GM12878 (cell line): ENCODE data around the gene DPH6. TPM values are rescaled to one million over a fixed set of nuclear protein-coding genes. Genes with fewer than 3 reads are reported as not detected.

Experiments used
- ATAC-seq: fragments of 200-7000 bp; cut with Tn5 transposase; 3 replicates; pipeline ENCODE4 v1.9.1; 2020; ENCODE audit warnings: mild to moderate bottlenecking, moderate library complexity
- BruUV-seq: library from RNA; stranded (reverse); fragments of 400-500 nt; replicated peaks from 2 replicates; lab custom pipeline; 2021; lab: Mats Ljungman, UMichigan
- CTCF ChIA-PET: fragments of 300-600 bp; sonication (Branson Sonifier 250); formaldehyde crosslinking; extraction: SDS; loops from one replicate; lab custom pipeline; 2021; ENCODE audit warnings: inconsistent platforms; lab: Yijun Ruan, JAX
- POLR2A ChIA-PET: fragments of 350-600 bp; formaldehyde crosslinking; extraction: SDS; loops from one replicate; lab custom pipeline; 2021; ENCODE audit warnings: inconsistent platforms; lab: Charles Lee
- RAD21 ChIA-PET: fragments of 300-600 bp; sonication (Branson Sonifier 250); formaldehyde crosslinking; loops from one replicate; lab custom pipeline; 2023; ENCODE audit warnings: antibody characterized with exemption; ENCODE audit not compliant: unreplicated experiment; lab: Charles Lee
- SMC1A ChIA-PET: fragments of 300-600 bp; sonication (Branson Sonifier 250); formaldehyde crosslinking; loops from one replicate; lab custom pipeline; 2023; ENCODE audit not compliant: unreplicated experiment, uncharacterized antibody; lab: Charles Lee
- DNase-seq: peaks from one replicate; pipeline ENCODE4 v3.0.0-alpha.2; 2011; ENCODE audit warnings: low read depth, low spot score
- FAIRE-seq: peaks from 3 replicates; lab custom pipeline; 2011; peaks lifted over from hg19 to GRCh38; lab: Jason Lieb, UNC
- H2AFZ ChIP-seq: 2 replicates; pipeline ENCODE4 v1.6.0; 2011; ENCODE audit warnings: low read depth, low read length, control low read depth; ENCODE audit not compliant: control insufficient read depth
- H3K27ac ChIP-seq: 2 replicates; pipeline ENCODE4 v1.5.1; 2011; ENCODE audit warnings: control low read depth; ENCODE audit not compliant: control insufficient read depth, insufficient read depth
- H3K27me3 ChIP-seq, 2 experiments: replicated peaks in 1 of 2; 2 replicates each; pipeline versions ENCODE4 v1.6.0 to v1.6.1; 2011; ENCODE audit warnings: low read length in 1 of 2; ENCODE audit not compliant: control insufficient read depth in 2 of 2, insufficient read depth in 2 of 2
- H3K36me3 ChIP-seq, 2 experiments: 2 replicates each; pipeline ENCODE4 v1.5.1; 2011; ENCODE audit warnings: low read length in 1 of 2; ENCODE audit not compliant: control insufficient read depth in 2 of 2, insufficient read depth in 2 of 2
- H3K4me1 ChIP-seq: 2 replicates; pipeline ENCODE4 v1.6.1; 2011; ENCODE audit warnings: mild to moderate bottlenecking, low read length, moderate library complexity, mixed read lengths; ENCODE audit not compliant: control insufficient read depth, insufficient read depth
- H3K4me2 ChIP-seq: 2 replicates; pipeline ENCODE4 v1.6.0; 2011; ENCODE audit warnings: control low read depth; ENCODE audit not compliant: control insufficient read depth, insufficient read depth
- H3K4me3 ChIP-seq: fragments of 200-600 bp; sonication (generic); 2 replicates; pipeline ENCODE4 v1.5.1; 2016
- H3K79me2 ChIP-seq: 2 replicates; pipeline ENCODE4 v1.6.0; 2011; ENCODE audit warnings: low read length; ENCODE audit not compliant: control insufficient read depth, insufficient read depth
- H3K9ac ChIP-seq: 2 replicates; pipeline ENCODE4 v1.8.0; 2011; ENCODE audit warnings: low read length, control low read depth, mixed read lengths; ENCODE audit not compliant: control insufficient read depth, insufficient read depth
- H3K9me3 ChIP-seq: replicated peaks from 3 replicates; pipeline ENCODE4 v1.5.1; 2011; ENCODE audit warnings: mild to moderate bottlenecking, low read length; ENCODE audit not compliant: control insufficient read depth, insufficient read depth
- H4K20me1 ChIP-seq: 2 replicates; pipeline ENCODE4 v1.6.0; 2011; ENCODE audit not compliant: control insufficient read depth, insufficient read depth
- ATF2 ChIP-seq: IDR thresholded peaks from 2 replicates; pipeline ENCODE4 v1.6.1; 2012; ENCODE audit warnings: low read length, inconsistent platforms
- CHD4 ChIP-seq: fragments of 200-600 bp; sonication (generic); IDR thresholded peaks from 2 replicates; pipeline ENCODE4 v1.6.1; 2016; ENCODE audit warnings: mild to moderate bottlenecking
- EGR1 ChIP-seq, 2 experiments: IDR thresholded peaks; 1 replicate in 1 of 2; 2 replicates in 1 of 2; pipeline ENCODE4 v1.6.1; 2011 to 2012; ENCODE audit warnings: low read depth in 2 of 2, low read length in 2 of 2, borderline replicate concordance in 1 of 2, mild to moderate bottlenecking in 1 of 2, moderate library complexity in 1 of 2
- GATAD2B ChIP-seq: fragments of 450-650 bp; conservative IDR thresholded peaks from 2 replicates; pipeline ENCODE4 v1.6.1; 2017; ENCODE audit warnings: low read depth, mild to moderate bottlenecking, moderate library complexity
- IKZF1 ChIP-seq: fragments of 450-650 bp; conservative IDR thresholded peaks from 2 replicates; pipeline ENCODE4 v1.6.1; 2017; ENCODE audit warnings: antibody characterized with exemption, mild to moderate bottlenecking
- KAT2A ChIP-seq: conservative IDR thresholded peaks from 2 replicates; pipeline ENCODE4 v1.6.1; 2011; ENCODE audit warnings: low read depth, low read length; ENCODE audit not compliant: control insufficient read depth
- NFYB ChIP-seq: IDR thresholded peaks from 2 replicates; pipeline ENCODE4 v1.6.1; 2011; ENCODE audit warnings: low read depth, mild to moderate bottlenecking, low read length, improper control_type of control experiment, moderate library complexity; ENCODE audit not compliant: insufficient read depth
- POLR2AphosphoS2 ChIP-seq: IDR thresholded peaks from 2 replicates; pipeline ENCODE4 v1.6.1; 2011; ENCODE audit warnings: low read depth, mild to moderate bottlenecking, low read length, improper control_type of control experiment, moderate library complexity
- POLR2AphosphoS5 ChIP-seq: IDR thresholded peaks from 2 replicates; pipeline ENCODE4 v1.6.1; 2011; ENCODE audit warnings: mild to moderate bottlenecking, low read length, inconsistent platforms
- PRDM15 ChIP-seq: fragments of 450-650 bp; formaldehyde crosslinking; IDR thresholded peaks from 2 replicates; pipeline ENCODE4 v1.4.0; 2020; ENCODE audit warnings: mild to moderate bottlenecking, moderate library complexity
- RB1 ChIP-seq: fragments of 450-650 bp; formaldehyde crosslinking; IDR thresholded peaks from 2 replicates; pipeline ENCODE4 v1.6.1; 2017; ENCODE audit warnings: mild to moderate bottlenecking, borderline replicate concordance
- SMAD5 ChIP-seq: IDR thresholded peaks from 2 replicates; pipeline ENCODE4 v1.6.1; 2016; ENCODE audit warnings: antibody characterized with exemption, low read depth
- ZBTB40 ChIP-seq: fragments of 450-650 bp; IDR thresholded peaks from 2 replicates; pipeline ENCODE4 v1.6.1; 2016; ENCODE audit warnings: mild to moderate bottlenecking, moderate library complexity, borderline replicate concordance
- ZNF384 ChIP-seq: IDR thresholded peaks from 2 replicates; pipeline ENCODE4 v1.6.1; 2012; ENCODE audit warnings: low read depth, mild to moderate bottlenecking, low read length, improper control_type of control experiment, borderline replicate concordance
- ZZZ3 ChIP-seq: IDR thresholded peaks from 2 replicates; pipeline ENCODE4 v1.6.1; 2011; ENCODE audit warnings: low read depth; ENCODE audit not compliant: control insufficient read depth, insufficient read length
- in situ Hi-C: fragments of 300-500 bp; cut with MboI; formaldehyde crosslinking; loops from 9 replicates; pipeline ENCODE4 v1.14.3; 2018; ENCODE audit warnings: mixed read lengths
- intact Hi-C: fragments of 100-400 bp; cut with micrococcal nuclease; formaldehyde crosslinking; loops from one replicate; pipeline ENCODE4 v1.14.2; 2022; ENCODE audit not compliant: unreplicated experiment
- polyA plus RNA-seq, 11 experiments: library from polyadenylated mRNA; depleted of rRNA in 4 of 11; unstranded in 6 of 11; stranded (reverse) in 5 of 11; fragments of >200 nt; fragmentation: Nextera tagmentation in 4 of 11; fragmentation: Illumina TruSeq in 1 of 11; extraction: Ambion mirVana in 4 of 11; extraction: Trizol in 1 of 11; gene quantifications; 1 replicate in 1 of 11; 2 replicates in 10 of 11; pipeline versions ENCODE4 v1.2.1 to v1.2.3, GENCODE V29; 2011 to 2016; ENCODE audit warnings: inconsistent platforms in 2 of 11, missing spikeins in 2 of 11, low read depth in 1 of 11
- total RNA-seq, 4 experiments: library from RNA; depleted of rRNA in 3 of 4; stranded (reverse); fragments of >200 nt in 3 of 4; fragmentation: Illumina TruSeq in 1 of 4; extraction: Trizol in 1 of 4; gene quantifications; 2 replicates each; pipeline versions ENCODE4 v1.2.1 to v1.2.3, GENCODE V29; 2013 to 2021

The DPH6 gene
- total and polyA plus RNA-seq, 10 of the 15 experiments (the other 5 are each of a cell fraction or from before 2014, with no cell fraction given) = 9.0 to 68.5 (median 17.1) TPM

GRCh38 chr15:35466476-35466875 is 79.5 kb downstream of the DPH6 start (continued):
- TF ChIP-seq POLR2AphosphoS2 (no peak), CHD4 (no peak), POLR2AphosphoS5 (no peak), ZBTB40 (no peak), GATAD2B (no peak), ATF2 (no peak), NFYB (no peak), ZNF384 (no peak)

- SMC1A ChIA-PET = interaction anchor here (0.7 to 1.3 kb wide), 2 partner anchors 22 to 231 kb away, joined by 3 read pairs; no protein-coding TSS in a partner anchor
- Histone ChIP-seq H3K36me3 (no peaks in the 10 kb centered on the region), H3K4me3 (no peak overlapping the region), H4K20me1 (no peaks in the 10 kb centered on the region), H3K4me1 (no peaks in the 10 kb centered on the region), H3K27ac (no peak overlapping the region), H3K4me2 (no peak overlapping the region), H2AFZ (no peak overlapping the region), H3K9me3 (no peaks in the 10 kb centered on the region), H3K27me3 (no peaks in the 10 kb centered on the region), H3K9ac (no peak overlapping the region), H3K79me2 (no peaks in the 10 kb centered on the region)
- RAD21 ChIA-PET = no interaction called here
- BruUV-seq = no TSS peak
- POLR2A ChIA-PET = no interaction called here
- intact Hi-C loops (no loop called here), in situ Hi-C loops (no loop called here)
- DNase-seq = no peak
- CTCF ChIA-PET = interaction anchor here (0.6 to 8.8 kb wide), 2 partner anchors 21 to 289 kb away, joined by 3 to 64 read pairs; no protein-coding TSS in a partner anchor
- no peak for ATAC-seq
- no peak for FAIRE-seq
- TF ChIP-seq EGR1 (IDR thresholded peaks at IDR 0.05; ENCODE audit: borderline replicate concordance in 1 of 2, low read depth in 2 of 2, low read length in 2 of 2) (no peak), RB1 (no peak), ZZZ3 (no peak), PRDM15 (no peak), IKZF1 (no peak), SMAD5 (no peak), KAT2A (no peak)
These were observed 80.2 kb downstream of the DPH6 start for GRCh38 chr15:35465783-35466182.
